Measurements from ENCODE around the gene ZNF681.
"Not testable (repeated sequence)": the region's sequence is repeated elsewhere in the genome, so short reads cannot be mapped to it uniquely, and the experiment has no call there.

The ZNF681 gene

GRCh38 chr19:23760326-23760725 is 1.6 kb upstream of the ZNF681 start:
- not testable (repeated sequence) for H3K4me3 ChIP-seq (ENCODE audit: extremely low read depth, insufficient read depth, low read length, poor library complexity, severe bottlenecking); H3K9me3 ChIP-seq (ENCODE audit: control insufficient read depth, low read length); H3K27ac ChIP-seq (ENCODE audit: low read depth, low read length, severe bottlenecking); H3K4me1 ChIP-seq (ENCODE audit: control insufficient read depth, insufficient read depth, low read length, poor library complexity, severe bottlenecking)
- WGBS, 2 experiments (ENCODE audit: insufficient coverage in 2 of 2) = no CpG with 5 or more reads among the region's 2 CpGs
- peaks cover 19% of the 10 kb centered on the region for H3K36me3 ChIP-seq (ENCODE audit: control insufficient read depth, insufficient read depth, low read length)

- no CpG with 5 or more reads among the region's 1 CpG for WGBS, 2 experiments (ENCODE audit: insufficient coverage in 2 of 2)
- H3K9me3 ChIP-seq (ENCODE audit: control insufficient read depth, low read length) = peaks cover 51% of the 10 kb centered on the region
Observed at GRCh38 chr19:23743633-23744232, 15.0 kb downstream of the ZNF681 start.

GRCh38 chr19:23730729-23731465 is 27.8 kb downstream of the ZNF681 start:
- H3K9me3 ChIP-seq (ENCODE audit: control insufficient read depth, low read length); H3K4me3 ChIP-seq (ENCODE audit: extremely low read depth, insufficient read depth, low read length, poor library complexity, severe bottlenecking); H3K36me3 ChIP-seq (ENCODE audit: control insufficient read depth, insufficient read depth, low read length); H3K4me1 ChIP-seq (ENCODE audit: control insufficient read depth, insufficient read depth, low read length, poor library complexity, severe bottlenecking); H3K27ac ChIP-seq (ENCODE audit: low read depth, low read length, severe bottlenecking): not testable (repeated sequence)
- 100% methylated on average over 1 of the region's 6 CpGs for WGBS, 2 experiments (ENCODE audit: insufficient coverage in 2 of 2)

More at GRCh38 chr19:23743633-23744232, 15.0 kb downstream of the ZNF681 start:
- not testable (repeated sequence) for H3K4me1 ChIP-seq (ENCODE audit: control insufficient read depth, insufficient read depth, low read length, poor library complexity, severe bottlenecking); H3K27ac ChIP-seq (ENCODE audit: low read depth, low read length, severe bottlenecking); H3K4me3 ChIP-seq (ENCODE audit: extremely low read depth, insufficient read depth, low read length, poor library complexity, severe bottlenecking)
- H3K36me3 ChIP-seq (ENCODE audit: control insufficient read depth, insufficient read depth, low read length) = peaks cover 47% of the 10 kb centered on the region

- H3K4me1 ChIP-seq (ENCODE audit: control insufficient read depth, insufficient read depth, low read length, poor library complexity, severe bottlenecking); H3K27ac ChIP-seq (ENCODE audit: low read depth, low read length, severe bottlenecking); H3K9me3 ChIP-seq (ENCODE audit: control insufficient read depth, low read length); H3K36me3 ChIP-seq (ENCODE audit: control insufficient read depth, insufficient read depth, low read length); H3K4me3 ChIP-seq (ENCODE audit: extremely low read depth, insufficient read depth, low read length, poor library complexity, severe bottlenecking): not testable (repeated sequence)
- WGBS, 2 experiments (ENCODE audit: insufficient coverage in 2 of 2) = no CpG with 5 or more reads among the region's 6 CpGs
Observed at GRCh38 chr19:23724161-23724560, 34.5 kb downstream of the ZNF681 start.

- no peaks in the 10 kb centered on the region for H3K9me3 ChIP-seq (ENCODE audit: control insufficient read depth, low read length)
- H3K27ac ChIP-seq (ENCODE audit: low read depth, low read length, severe bottlenecking) = no peak overlapping the region
- 4 to 11% methylated on average over 6 to 7 of the region's 12 CpGs for WGBS, 2 experiments (ENCODE audit: insufficient coverage in 2 of 2)
- no peaks in the 10 kb centered on the region for H3K4me1 ChIP-seq (ENCODE audit: control insufficient read depth, insufficient read depth, low read length, poor library complexity, severe bottlenecking)
- no peaks in the 10 kb centered on the region for H3K36me3 ChIP-seq (ENCODE audit: control insufficient read depth, insufficient read depth, low read length)
- no peak overlapping the region for H3K4me3 ChIP-seq (ENCODE audit: extremely low read depth, insufficient read depth, low read length, poor library complexity, severe bottlenecking)
Observed at GRCh38 chr19:23718802-23719201, 39.9 kb downstream of the ZNF681 start.

GRCh38 chr19:23716792-23717191 is 41.9 kb downstream of the ZNF681 start:
- Histone ChIP-seq H3K4me1 (ENCODE audit: control insufficient read depth, insufficient read depth, low read length, poor library complexity, severe bottlenecking) (no peaks in the 10 kb centered on the region), H3K4me3 (ENCODE audit: extremely low read depth, insufficient read depth, low read length, poor library complexity, severe bottlenecking) (no peak overlapping the region), H3K27ac (ENCODE audit: low read depth, low read length, severe bottlenecking) (no peak overlapping the region), H3K36me3 (ENCODE audit: control insufficient read depth, insufficient read depth, low read length) (no peaks in the 10 kb centered on the region), H3K9me3 (ENCODE audit: control insufficient read depth, low read length) (no peaks in the 10 kb centered on the region)

- no peak overlapping the region for H3K4me3 ChIP-seq (ENCODE audit: extremely low read depth, insufficient read depth, low read length, poor library complexity, severe bottlenecking)
- no peaks in the 10 kb centered on the region for H3K36me3 ChIP-seq (ENCODE audit: control insufficient read depth, insufficient read depth, low read length)
- WGBS, 2 experiments (ENCODE audit: insufficient coverage in 2 of 2) = 44% methylated on average over 2 of the region's 2 CpGs; no CpG with 5 or more reads in 1 of the 2 experiments
Observed at GRCh38 chr19:23709347-23709746, 49.3 kb downstream of the ZNF681 start.

GRCh38 chr19:23706657-23707056 is 52.0 kb downstream of the ZNF681 start:
- Histone ChIP-seq H3K4me1 (ENCODE audit: control insufficient read depth, insufficient read depth, low read length, poor library complexity, severe bottlenecking) (no peaks in the 10 kb centered on the region), H3K4me3 (ENCODE audit: extremely low read depth, insufficient read depth, low read length, poor library complexity, severe bottlenecking) (no peak overlapping the region), H3K27ac (ENCODE audit: low read depth, low read length, severe bottlenecking) (no peak overlapping the region), H3K9me3 (ENCODE audit: control insufficient read depth, low read length) (no peaks in the 10 kb centered on the region), H3K36me3 (ENCODE audit: control insufficient read depth, insufficient read depth, low read length) (no peaks in the 10 kb centered on the region)
- WGBS, 2 experiments (ENCODE audit: insufficient coverage in 2 of 2) = no CpG with 5 or more reads among the region's 1 CpG

More at GRCh38 chr19:23709347-23709746, 49.3 kb downstream of the ZNF681 start:
- no peak overlapping the region for H3K27ac ChIP-seq (ENCODE audit: low read depth, low read length, severe bottlenecking)
- H3K4me1 ChIP-seq (ENCODE audit: control insufficient read depth, insufficient read depth, low read length, poor library complexity, severe bottlenecking) = no peaks in the 10 kb centered on the region
- H3K9me3 ChIP-seq (ENCODE audit: control insufficient read depth, low read length) = no peaks in the 10 kb centered on the region

GRCh38 chr19:23699521-23699860 is 59.2 kb downstream of the ZNF681 start:
- H3K9me3 ChIP-seq (ENCODE audit: control insufficient read depth, low read length) = no peaks in the 10 kb centered on the region
- no peaks in the 10 kb centered on the region for H3K36me3 ChIP-seq (ENCODE audit: control insufficient read depth, insufficient read depth, low read length)
- no peak overlapping the region for H3K4me3 ChIP-seq (ENCODE audit: extremely low read depth, insufficient read depth, low read length, poor library complexity, severe bottlenecking)
- WGBS, 2 experiments (ENCODE audit: insufficient coverage in 2 of 2) = 67 to 81% methylated on average over 1 to 2 of the region's 2 CpGs
- H3K4me1 ChIP-seq (ENCODE audit: control insufficient read depth, insufficient read depth, low read length, poor library complexity, severe bottlenecking) = no peaks in the 10 kb centered on the region
- H3K27ac ChIP-seq (ENCODE audit: low read depth, low read length, severe bottlenecking) = no peak overlapping the region

GRCh38 chr19:23698711-23699520 is 59.8 kb downstream of the ZNF681 start:
- Histone ChIP-seq H3K9me3 (ENCODE audit: control insufficient read depth, low read length) (no peaks in the 10 kb centered on the region), H3K36me3 (ENCODE audit: control insufficient read depth, insufficient read depth, low read length) (no peaks in the 10 kb centered on the region), H3K4me1 (ENCODE audit: control insufficient read depth, insufficient read depth, low read length, poor library complexity, severe bottlenecking) (no peaks in the 10 kb centered on the region), H3K4me3 (ENCODE audit: extremely low read depth, insufficient read depth, low read length, poor library complexity, severe bottlenecking) (no peak overlapping the region), H3K27ac (ENCODE audit: low read depth, low read length, severe bottlenecking) (no peak overlapping the region)
- WGBS, 2 experiments (ENCODE audit: insufficient coverage in 2 of 2) = 72 to 80% methylated on average over 4 of the region's 6 CpGs

GRCh38 chr19:23692937-23693336 is 65.8 kb downstream of the ZNF681 start:
- H3K36me3 ChIP-seq (ENCODE audit: control insufficient read depth, insufficient read depth, low read length); H3K4me3 ChIP-seq (ENCODE audit: extremely low read depth, insufficient read depth, low read length, poor library complexity, severe bottlenecking); H3K9me3 ChIP-seq (ENCODE audit: control insufficient read depth, low read length); H3K4me1 ChIP-seq (ENCODE audit: control insufficient read depth, insufficient read depth, low read length, poor library complexity, severe bottlenecking); H3K27ac ChIP-seq (ENCODE audit: low read depth, low read length, severe bottlenecking): not testable (repeated sequence)
- WGBS, 2 experiments (ENCODE audit: insufficient coverage in 2 of 2) = 75% methylated on average over 2 to 5 of the region's 9 CpGs
